ENCODE measurements around the gene DAPP1. TPM values are rescaled to one million over a fixed set of nuclear protein-coding genes. Genes with fewer than 3 reads are reported as not detected.

DAPP1 gene
- total and polyA plus RNA-seq, 2 of the 4 experiments (the other 2 are of a cell fraction) = not detected

DNA sequence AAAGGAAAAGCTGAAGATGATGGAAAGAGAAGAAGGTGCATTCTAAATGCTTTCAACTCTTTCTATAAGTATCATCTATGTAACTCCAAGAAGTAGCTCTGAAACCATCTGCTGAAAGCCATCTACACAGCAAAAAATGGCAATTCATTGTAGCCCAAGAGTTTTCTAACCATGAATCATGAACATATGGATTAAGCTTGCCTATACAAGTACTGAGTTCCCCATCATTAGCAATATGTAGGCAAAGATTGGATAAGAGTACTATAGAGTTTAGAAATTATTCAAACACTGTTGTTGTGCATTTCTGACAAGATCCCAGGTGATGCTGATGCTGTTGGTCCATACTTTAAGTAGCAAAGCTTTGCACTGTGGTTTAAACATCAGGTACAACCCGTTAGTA, 11.2 kb downstream of the DAPP1 start:
- no peaks in the 10 kb centered on the region for H3K9me3 ChIP-seq (ENCODE audit: control insufficient read depth, insufficient read depth, low read length)
- no peak overlapping the region for H2BK20ac ChIP-seq (ENCODE audit: low read depth, low read length)
- ChIA-PET POLR2A (ENCODE audit: unreplicated experiment) (no interaction called here), CTCF (no interaction called here)
- ATAC-seq (ENCODE audit: low read depth) (no peak), DNase-seq (no peak)
- H3K4me2 ChIP-seq (ENCODE audit: low read depth, low read length) = no peak overlapping the region
- H3K36me3 ChIP-seq (ENCODE audit: control insufficient read depth, insufficient read depth, low read length) = no peaks in the 10 kb centered on the region
- no peak overlapping the region for H3K27ac ChIP-seq (ENCODE audit: insufficient read depth, low read length)
- no peak overlapping the region for H4K91ac ChIP-seq (ENCODE audit: insufficient read depth, low read depth, low read length)
- no peak overlapping the region for H2AK9ac ChIP-seq (replicated peaks; ENCODE audit: low read depth, low read length, poor library complexity)
- no CpG with 5 or more reads among the region's 1 CpG for WGBS, 2 experiments (ENCODE audit: extremely low coverage in 2 of 2, insufficient read length in 1 of 2)
- no peak overlapping the region for H3K9ac ChIP-seq (ENCODE audit: low read depth, low read length)
- H3K23ac ChIP-seq (ENCODE audit: low read depth, low read length) = no peak overlapping the region
- H3K79me1 ChIP-seq (ENCODE audit: low read depth in 1 of 2, low read length in 2 of 2) = no peaks in the 10 kb centered on the region
- no peak for TF ChIP-seq RAD21 (IDR thresholded peaks at IDR 0.05; ENCODE audit: low read length)
- TF ChIP-seq, protein P1, sequence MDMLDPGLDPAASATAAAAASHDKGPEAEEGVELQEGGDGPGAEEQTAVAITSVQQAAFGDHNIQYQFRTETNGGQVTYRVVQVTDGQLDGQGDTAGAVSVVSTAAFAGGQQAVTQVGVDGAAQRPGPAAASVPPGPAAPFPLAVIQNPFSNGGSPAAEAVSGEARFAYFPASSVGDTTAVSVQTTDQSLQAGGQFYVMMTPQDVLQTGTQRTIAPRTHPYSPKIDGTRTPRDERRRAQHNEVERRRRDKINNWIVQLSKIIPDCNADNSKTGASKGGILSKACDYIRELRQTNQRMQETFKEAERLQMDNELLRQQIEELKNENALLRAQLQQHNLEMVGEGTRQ (IDR thresholded peaks at IDR 0.05; ENCODE audit: low read depth, low read length) = no peak
- TF ChIP-seq CHD1 (IDR thresholded peaks at IDR 0.05; ENCODE audit: low read depth, low read length) = no peak
- TF ChIP-seq CEBPB (IDR thresholded peaks at IDR 0.05; ENCODE audit: low read depth, low read length) = no peak
- TF ChIP-seq POLR2A (IDR thresholded peaks at IDR 0.05; ENCODE audit: low read depth, low read length) = no peak
- no peak for TF ChIP-seq MAFK (IDR thresholded peaks at IDR 0.05; ENCODE audit: low read depth, low read length)
- no peak for TF ChIP-seq RFX5 (IDR thresholded peaks at IDR 0.05; ENCODE audit: low read depth, low read length)
- TF ChIP-seq FOS (IDR thresholded peaks at IDR 0.05; ENCODE audit: low read depth, low read length) = no peak
- no peak for TF ChIP-seq SMC3 (IDR thresholded peaks at IDR 0.05; ENCODE audit: low read depth, low read length)
- TF ChIP-seq, protein P2, sequence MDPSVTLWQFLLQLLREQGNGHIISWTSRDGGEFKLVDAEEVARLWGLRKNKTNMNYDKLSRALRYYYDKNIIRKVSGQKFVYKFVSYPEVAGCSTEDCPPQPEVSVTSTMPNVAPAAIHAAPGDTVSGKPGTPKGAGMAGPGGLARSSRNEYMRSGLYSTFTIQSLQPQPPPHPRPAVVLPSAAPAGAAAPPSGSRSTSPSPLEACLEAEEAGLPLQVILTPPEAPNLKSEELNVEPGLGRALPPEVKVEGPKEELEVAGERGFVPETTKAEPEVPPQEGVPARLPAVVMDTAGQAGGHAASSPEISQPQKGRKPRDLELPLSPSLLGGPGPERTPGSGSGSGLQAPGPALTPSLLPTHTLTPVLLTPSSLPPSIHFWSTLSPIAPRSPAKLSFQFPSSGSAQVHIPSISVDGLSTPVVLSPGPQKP (IDR thresholded peaks at IDR 0.05; ENCODE audit: borderline replicate concordance, low read depth, low read length) = no peak
- no peak for TF ChIP-seq MXI1 (IDR thresholded peaks at IDR 0.05; ENCODE audit: borderline replicate concordance, low read depth, low read length)
- TF ChIP-seq RCOR1 (IDR thresholded peaks at IDR 0.05; ENCODE audit: insufficient replicate concordance, low read length) = no peak
- TF ChIP-seq, protein P3, sequence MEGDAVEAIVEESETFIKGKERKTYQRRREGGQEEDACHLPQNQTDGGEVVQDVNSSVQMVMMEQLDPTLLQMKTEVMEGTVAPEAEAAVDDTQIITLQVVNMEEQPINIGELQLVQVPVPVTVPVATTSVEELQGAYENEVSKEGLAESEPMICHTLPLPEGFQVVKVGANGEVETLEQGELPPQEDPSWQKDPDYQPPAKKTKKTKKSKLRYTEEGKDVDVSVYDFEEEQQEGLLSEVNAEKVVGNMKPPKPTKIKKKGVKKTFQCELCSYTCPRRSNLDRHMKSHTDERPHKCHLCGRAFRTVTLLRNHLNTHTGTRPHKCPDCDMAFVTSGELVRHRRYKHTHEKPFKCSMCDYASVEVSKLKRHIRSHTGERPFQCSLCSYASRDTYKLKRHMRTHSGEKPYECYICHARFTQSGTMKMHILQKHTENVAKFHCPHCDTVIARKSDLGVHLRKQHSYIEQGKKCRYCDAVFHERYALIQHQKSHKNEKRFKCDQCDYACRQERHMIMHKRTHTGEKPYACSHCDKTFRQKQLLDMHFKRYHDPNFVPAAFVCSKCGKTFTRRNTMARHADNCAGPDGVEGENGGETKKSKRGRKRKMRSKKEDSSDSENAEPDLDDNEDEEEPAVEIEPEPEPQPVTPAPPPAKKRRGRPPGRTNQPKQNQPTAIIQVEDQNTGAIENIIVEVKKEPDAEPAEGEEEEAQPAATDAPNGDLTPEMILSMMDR (conservative IDR thresholded peaks at IDR 0.05; ENCODE audit: low read depth, low read length) = no peak
- TF ChIP-seq MAZ (IDR thresholded peaks at IDR 0.05; ENCODE audit: borderline replicate concordance, low read depth, low read length) = no peak
- TF ChIP-seq NFE2L2 (IDR thresholded peaks at IDR 0.05; ENCODE audit: low read depth, low read length) = no peak
- TF ChIP-seq BHLHE40 (IDR thresholded peaks at IDR 0.05; ENCODE audit: low read depth, low read length) = no peak
- no peak overlapping the region for H4K5ac ChIP-seq (ENCODE audit: low read depth, low read length)
- H3K18ac ChIP-seq (ENCODE audit: low read depth, low read length) = no peak overlapping the region
- H2BK5ac ChIP-seq (ENCODE audit: low read depth, low read length, poor library complexity, severe bottlenecking) = no peak overlapping the region
- no peak overlapping the region for H2BK120ac ChIP-seq (ENCODE audit: low read depth, low read length)
- H3K27me3 ChIP-seq (ENCODE audit: control insufficient read depth, insufficient read depth, low read length) = peaks cover 2% of the 10 kb centered on the region; the same call in 1 of the 2 replicates
- no peak overlapping the region for H3K4ac ChIP-seq (ENCODE audit: low read depth, low read length)
- H2BK15ac ChIP-seq (ENCODE audit: low read depth, low read length) = no peak overlapping the region
- no peak overlapping the region for H3K14ac ChIP-seq (replicated peaks; ENCODE audit: low read depth, low read length)
- no peak overlapping the region for H4K8ac ChIP-seq (ENCODE audit: low read depth in 2 of 2, low read length in 2 of 2)
- dilution Hi-C loops (cut with HindIII; ENCODE audit: low sequenced_read_pairs, unreplicated experiment) = no loop called here
- H3K9me1 ChIP-seq (ENCODE audit: insufficient read depth, low read length) = no peaks in the 10 kb centered on the region
- H4K20me1 ChIP-seq (ENCODE audit: insufficient read depth, low read length) = no peaks in the 10 kb centered on the region
- no peak overlapping the region for H3K56ac ChIP-seq (ENCODE audit: extremely low read depth, insufficient read depth, low read length)
- in situ Hi-C loops (cut with MboI; ENCODE audit: low sequenced_read_pairs) = no loop called here
- H2AK5ac ChIP-seq (ENCODE audit: low read depth, low read length) = no peak overlapping the region
- no peak overlapping the region for H3K4me3 ChIP-seq (ENCODE audit: insufficient read depth, low read depth, low read length)
- no peak overlapping the region for H2AFZ ChIP-seq (replicated peaks; ENCODE audit: low read length, poor library complexity)
- intact Hi-C loops (cut with micrococcal nuclease) = no loop called here
- H3K4me1 ChIP-seq (ENCODE audit: control insufficient read depth, insufficient read depth, low read length) = no peaks in the 10 kb centered on the region
- no TSS peak for BruUV-seq (replicated peaks)
